ENCODE results near the gene LIMS2. TPM values are rescaled to one million over a fixed set of nuclear protein-coding genes. Genes with fewer than 3 reads are reported as not detected.

Gene LIMS2
- total and polyA plus RNA-seq, 4 donors = 6.0 to 177 (median 73.3) TPM

DNA sequence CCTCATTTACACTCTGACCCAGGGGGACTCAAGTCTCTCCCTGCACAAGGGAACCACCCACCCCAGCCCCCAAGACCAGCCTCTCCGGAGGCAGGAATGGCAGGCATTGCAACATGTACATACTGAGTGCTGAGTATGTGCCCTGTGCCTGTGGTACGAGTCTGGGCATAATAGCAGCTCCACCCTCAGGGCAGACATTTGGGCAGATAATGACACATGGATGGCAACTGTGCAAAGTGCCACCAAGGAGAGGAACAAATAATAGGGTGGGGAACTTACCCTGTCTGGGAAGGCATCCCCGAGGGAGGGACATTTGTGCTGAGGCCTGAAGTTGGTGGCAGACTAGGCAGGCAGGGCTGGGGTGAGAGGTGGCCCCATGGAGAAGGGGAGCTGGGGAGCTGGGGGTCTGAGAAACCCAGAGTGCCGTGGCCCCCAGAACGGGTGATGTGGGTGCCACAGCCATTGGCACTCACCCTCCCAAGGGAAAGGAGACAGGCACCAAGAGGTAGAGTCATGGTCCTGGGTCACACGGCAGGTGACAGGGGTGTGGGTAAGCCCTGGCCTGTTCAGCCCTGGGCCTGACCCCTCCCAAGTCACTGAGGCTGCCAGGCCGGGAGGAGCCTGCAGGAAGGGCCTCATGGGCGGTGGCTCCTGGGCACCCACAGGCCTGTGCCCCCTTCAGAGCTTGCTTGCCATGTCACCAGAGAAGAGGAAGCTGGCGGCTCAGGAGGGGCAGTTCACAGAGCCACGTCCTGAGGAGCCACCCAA lies 45.0 kb downstream of the LIMS2 start:
- 93% methylated on average over 10 of the region's 10 CpGs for whole genome bisulfite sequencing (ENCODE audit: insufficient coverage)
- Histone ChIP-seq H3K9me3 (ENCODE audit: control insufficient read depth, insufficient read depth, low read length) (no peaks in the 10 kb centered on the region), H3K4me1 (ENCODE audit: control insufficient read depth, insufficient read depth, low read length) (peaks cover 25% of the 10 kb centered on the region)

DNA sequence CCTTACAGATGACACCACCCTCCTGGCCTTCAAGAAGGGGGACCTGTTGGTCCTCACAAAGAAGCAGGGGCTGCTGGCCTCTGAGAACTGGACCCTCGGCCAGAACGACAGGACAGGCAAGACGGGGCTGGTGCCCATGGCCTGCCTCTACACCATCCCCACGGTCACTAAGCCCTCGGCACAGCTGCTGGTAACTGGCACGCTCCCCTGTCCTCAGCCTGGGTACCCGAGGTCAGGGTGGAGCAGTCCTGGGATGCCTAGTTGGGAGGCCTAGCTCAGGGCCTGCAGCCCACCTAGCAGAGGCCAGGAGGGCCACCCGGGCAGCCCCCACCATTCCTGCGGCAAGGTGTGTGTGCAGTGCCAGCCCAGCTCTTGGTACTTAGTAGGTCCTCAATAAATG lies 45.7 kb downstream of the LIMS2 start:
- WGBS (ENCODE audit: insufficient coverage) = 86% methylated on average over 9 of the region's 9 CpGs
- Histone ChIP-seq H3K27me3 (ENCODE audit: control insufficient read depth, insufficient read depth, low read length) (no peaks in the 10 kb centered on the region), H3K36me3 (ENCODE audit: control insufficient read depth, insufficient read depth, low read length) (peaks cover 19% of the 10 kb centered on the region), H3K27ac (ENCODE audit: low read depth, low read length) (no peak overlapping the region), H3K9me3 (ENCODE audit: control insufficient read depth, insufficient read depth, low read length) (no peaks in the 10 kb centered on the region), H3K4me3 (ENCODE audit: low read depth, low read length) (no peak overlapping the region), H3K4me1 (ENCODE audit: control insufficient read depth, insufficient read depth, low read length) (peaks cover 19% of the 10 kb centered on the region)
- DNase-seq (ENCODE audit: low read depth in 4 of 6, low spot score in 6 of 6) = no peak

More for the DNA sequence above, 45.0 kb downstream of the LIMS2 start:
- DNase-seq (ENCODE audit: low read depth in 4 of 6, low spot score in 6 of 6) = no peak
- Histone ChIP-seq H3K27me3 (ENCODE audit: control insufficient read depth, insufficient read depth, low read length) (no peaks in the 10 kb centered on the region), H3K4me3 (ENCODE audit: low read depth, low read length) (no peak overlapping the region), H3K36me3 (ENCODE audit: control insufficient read depth, insufficient read depth, low read length) (peaks cover 17% of the 10 kb centered on the region), H3K27ac (ENCODE audit: low read depth, low read length) (no peak overlapping the region)

DNA sequence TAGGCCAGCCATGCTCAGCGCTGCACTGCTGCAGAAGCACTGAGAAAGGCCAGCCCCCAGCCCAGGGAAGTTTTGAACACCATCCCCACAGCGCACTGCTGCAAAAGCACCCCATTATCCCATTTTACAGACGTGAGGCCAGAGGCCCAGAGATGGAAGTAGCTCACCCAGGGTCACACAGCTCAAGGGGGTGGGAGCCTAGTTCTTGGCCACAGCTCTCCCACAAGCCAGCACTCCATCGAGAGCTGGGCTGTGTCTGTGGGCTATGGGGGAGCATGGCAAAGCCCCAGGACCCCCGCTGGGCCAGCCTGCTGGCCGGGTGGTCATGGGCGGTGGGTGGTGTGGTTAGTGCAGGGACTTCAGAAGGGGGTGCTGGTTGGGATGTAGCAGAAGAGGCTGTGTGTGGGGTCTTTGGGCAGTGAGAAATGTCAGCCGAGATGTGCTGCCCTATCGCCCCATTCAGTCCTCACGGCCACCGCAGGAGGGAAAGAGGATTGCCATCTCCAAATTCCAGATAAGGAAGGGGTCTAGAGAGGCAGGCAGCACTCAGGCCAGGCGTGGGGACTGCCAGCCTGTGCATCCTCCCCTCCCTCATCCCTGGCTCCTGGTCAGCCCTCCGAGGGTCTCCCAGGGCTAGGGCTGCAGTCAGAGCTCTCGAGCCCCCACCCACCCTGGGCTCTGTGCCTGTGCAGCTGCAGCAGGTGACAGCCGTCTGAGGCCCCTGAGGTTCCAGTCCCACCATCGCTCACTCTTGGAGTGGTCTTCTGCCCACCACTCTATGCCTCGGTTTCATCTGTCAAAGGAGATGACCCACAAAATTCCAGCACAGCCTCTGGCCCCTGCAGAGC lies 46.3 kb downstream of the LIMS2 start:
- no peak overlapping the region for H3K27ac ChIP-seq (ENCODE audit: low read depth, low read length)
- H3K27me3 ChIP-seq (ENCODE audit: control insufficient read depth, insufficient read depth, low read length) = no peaks in the 10 kb centered on the region
- peaks cover 12% of the 10 kb centered on the region for H3K4me1 ChIP-seq (ENCODE audit: control insufficient read depth, insufficient read depth, low read length)
- H3K4me3 ChIP-seq (ENCODE audit: low read depth, low read length) = no peak overlapping the region
- WGBS (ENCODE audit: insufficient coverage) = 83% methylated on average over 13 of the region's 17 CpGs
- no peak for DNase-seq (ENCODE audit: low read depth in 4 of 6, low spot score in 6 of 6)
- peaks cover 19% of the 10 kb centered on the region for H3K36me3 ChIP-seq (ENCODE audit: control insufficient read depth, insufficient read depth, low read length)
- H3K9me3 ChIP-seq (ENCODE audit: control insufficient read depth, insufficient read depth, low read length) = no peaks in the 10 kb centered on the region

DNA sequence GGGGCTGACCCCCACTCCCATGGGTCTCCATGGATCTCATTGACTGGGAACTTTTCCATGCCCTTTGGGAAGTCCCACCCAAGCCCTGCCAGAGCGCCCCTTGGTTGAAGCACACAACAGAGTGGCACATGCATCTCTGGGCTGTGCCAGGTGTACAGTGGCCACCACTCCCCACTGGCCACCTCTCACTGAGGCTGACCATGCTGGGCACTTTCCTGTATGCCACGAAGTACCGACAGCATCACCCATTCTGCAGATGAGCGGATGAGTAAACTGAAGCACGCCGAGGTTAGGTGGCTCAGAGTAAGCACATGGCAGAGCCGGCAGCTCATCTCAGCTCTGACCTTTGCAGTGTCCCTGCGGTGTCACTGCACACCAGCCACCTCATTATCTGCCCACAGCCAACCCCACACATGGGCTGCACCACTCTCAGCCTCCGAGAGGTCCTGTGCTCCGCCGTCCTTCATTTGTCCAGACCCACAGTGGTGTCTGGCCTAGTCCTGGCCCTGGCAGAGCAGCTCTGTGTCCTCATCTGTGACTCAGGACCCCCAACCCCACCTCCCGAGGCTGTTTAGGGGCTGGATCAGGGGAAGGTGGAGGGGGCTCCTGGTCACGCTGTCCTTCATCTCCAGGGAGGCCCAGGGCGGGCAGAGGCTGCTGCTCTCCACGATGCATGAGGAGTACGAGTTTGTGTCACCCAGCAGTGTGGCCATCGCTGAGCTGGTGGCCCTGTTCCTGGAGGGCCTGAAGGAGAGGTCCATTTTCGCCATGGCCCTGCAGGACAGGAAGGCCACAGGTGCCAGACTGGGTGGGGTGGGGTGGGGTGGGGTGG lies 47.4 kb downstream of the LIMS2 start:
- H3K27ac ChIP-seq (ENCODE audit: low read depth, low read length) = no peak overlapping the region
- H3K4me3 ChIP-seq (ENCODE audit: low read depth, low read length) = no peak overlapping the region
- no peak for DNase-seq (ENCODE audit: low read depth in 4 of 6, low spot score in 6 of 6)
- H3K27me3 ChIP-seq (ENCODE audit: control insufficient read depth, insufficient read depth, low read length) = no peaks in the 10 kb centered on the region
- peaks cover 20% of the 10 kb centered on the region for H3K36me3 ChIP-seq (ENCODE audit: control insufficient read depth, insufficient read depth, low read length)
- no peaks in the 10 kb centered on the region for H3K9me3 ChIP-seq (ENCODE audit: control insufficient read depth, insufficient read depth, low read length)
- WGBS (ENCODE audit: insufficient coverage) = 91% methylated on average over 16 of the region's 18 CpGs
- H3K4me1 ChIP-seq (ENCODE audit: control insufficient read depth, insufficient read depth, low read length) = peaks cover 2% of the 10 kb centered on the region

DNA sequence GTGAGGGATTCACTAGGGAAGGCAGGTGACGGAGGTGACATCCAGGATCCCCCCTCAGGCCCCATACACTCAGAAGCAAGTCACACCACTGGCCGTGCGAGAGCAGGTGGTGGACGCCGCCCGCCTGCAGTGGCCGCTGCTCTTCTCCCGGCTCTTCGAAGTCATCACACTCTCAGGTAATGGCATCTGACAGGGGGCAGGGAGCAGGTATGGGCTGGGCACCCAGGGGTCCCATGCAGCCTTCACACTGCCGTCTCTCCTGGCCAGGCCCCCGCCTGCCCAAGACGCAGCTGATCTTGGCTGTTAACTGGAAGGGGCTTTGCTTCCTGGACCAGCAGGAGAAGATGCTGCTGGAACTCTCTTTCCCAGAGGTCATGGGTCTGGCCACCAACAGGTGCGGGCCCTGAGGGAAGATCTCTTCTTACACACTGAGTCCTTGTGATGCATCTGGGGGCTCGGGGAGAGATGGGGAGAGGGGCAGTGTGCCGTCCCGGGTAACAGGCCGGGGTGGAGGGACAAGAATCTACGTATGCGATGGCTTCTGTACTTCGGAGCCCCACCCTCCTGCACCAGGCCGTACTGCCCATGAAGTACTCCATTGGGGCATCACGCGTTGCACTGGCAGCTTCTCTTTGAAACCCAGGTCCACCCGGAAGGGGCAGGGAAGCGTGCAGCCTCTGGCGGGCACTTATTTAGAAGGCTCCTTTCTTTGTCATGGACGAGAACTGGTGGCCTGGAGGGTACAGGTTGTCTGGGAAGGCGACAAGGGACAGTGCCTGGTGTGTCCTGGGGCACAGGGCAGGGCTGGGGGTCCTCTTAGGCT lies 48.2 kb downstream of the LIMS2 start:
- WGBS (ENCODE audit: insufficient coverage) = 90% methylated on average over 27 of the region's 28 CpGs
- no peak overlapping the region for H3K27ac ChIP-seq (ENCODE audit: low read depth, low read length)
- no peaks in the 10 kb centered on the region for H3K27me3 ChIP-seq (ENCODE audit: control insufficient read depth, insufficient read depth, low read length)
- DNase-seq (ENCODE audit: low read depth in 4 of 6, low spot score in 6 of 6) = no peak
- no peaks in the 10 kb centered on the region for H3K9me3 ChIP-seq (ENCODE audit: control insufficient read depth, insufficient read depth, low read length)
- no peaks in the 10 kb centered on the region for H3K4me1 ChIP-seq (ENCODE audit: control insufficient read depth, insufficient read depth, low read length)
- no peak overlapping the region for H3K4me3 ChIP-seq (ENCODE audit: low read depth, low read length)
- H3K36me3 ChIP-seq (ENCODE audit: control insufficient read depth, insufficient read depth, low read length) = peaks cover 17% of the 10 kb centered on the region

DNA sequence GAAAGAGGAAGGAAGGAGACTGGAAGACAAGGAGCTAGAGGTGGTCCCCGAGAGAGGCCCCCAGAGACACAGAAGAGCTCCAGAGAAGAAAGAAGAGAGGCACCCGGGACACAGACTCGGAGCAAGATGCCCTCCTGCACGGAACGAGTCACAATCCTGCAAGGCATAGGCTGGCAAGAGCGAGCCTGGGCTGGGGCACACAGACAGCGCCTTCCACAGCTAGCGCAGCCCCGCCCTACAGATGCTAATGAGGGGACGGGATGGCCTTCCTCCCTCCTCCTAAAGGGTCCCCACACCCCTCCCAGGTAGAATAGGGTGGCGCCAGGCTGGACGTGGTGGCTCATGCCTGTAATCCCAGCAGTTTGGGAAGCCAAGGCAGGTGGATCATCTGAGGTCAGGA lies 49.2 kb downstream of the LIMS2 start:
- no peak for DNase-seq (ENCODE audit: low read depth in 4 of 6, low spot score in 6 of 6)
- 62% methylated on average over 10 of the region's 12 CpGs for WGBS (ENCODE audit: insufficient coverage)
- no peaks in the 10 kb centered on the region for H3K27me3 ChIP-seq (ENCODE audit: control insufficient read depth, insufficient read depth, low read length)

DNA sequence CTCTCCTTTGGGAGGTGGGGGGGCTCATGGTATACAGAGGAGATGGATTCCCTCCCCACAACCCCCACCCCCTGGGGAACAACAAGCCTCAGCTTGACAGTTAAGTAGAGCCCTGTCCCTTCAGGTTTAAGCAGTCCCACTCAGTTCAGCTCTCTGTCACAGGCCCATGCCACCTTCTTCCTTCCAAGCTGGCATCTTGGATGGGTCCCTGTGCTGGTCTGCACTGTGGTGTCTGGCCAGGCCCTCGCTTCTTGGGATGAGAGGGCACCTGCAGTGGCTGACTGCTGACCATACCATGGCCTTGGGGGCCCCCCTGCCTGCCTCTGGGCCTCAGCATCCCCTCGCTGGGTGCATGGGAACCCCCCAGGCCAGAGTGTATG lies 49.8 kb downstream of the LIMS2 start:
- Histone ChIP-seq H3K4me3 (ENCODE audit: low read depth, low read length) (no peak overlapping the region), H3K27me3 (ENCODE audit: control insufficient read depth, insufficient read depth, low read length) (no peaks in the 10 kb centered on the region), H3K9me3 (ENCODE audit: control insufficient read depth, insufficient read depth, low read length) (no peaks in the 10 kb centered on the region), H3K27ac (ENCODE audit: low read depth, low read length) (no peak overlapping the region), H3K4me1 (ENCODE audit: control insufficient read depth, insufficient read depth, low read length) (no peaks in the 10 kb centered on the region), H3K36me3 (ENCODE audit: control insufficient read depth, insufficient read depth, low read length) (peaks cover 13% of the 10 kb centered on the region)
- DNase-seq (ENCODE audit: low read depth in 4 of 6, low spot score in 6 of 6) = no peak
- 96% methylated on average over 2 of the region's 2 CpGs for WGBS (ENCODE audit: insufficient coverage)

More for the DNA sequence above, 49.2 kb downstream of the LIMS2 start:
- Histone ChIP-seq H3K27ac (ENCODE audit: low read depth, low read length) (no peak overlapping the region), H3K9me3 (ENCODE audit: control insufficient read depth, insufficient read depth, low read length) (no peaks in the 10 kb centered on the region), H3K4me3 (ENCODE audit: low read depth, low read length) (no peak overlapping the region), H3K36me3 (ENCODE audit: control insufficient read depth, insufficient read depth, low read length) (peaks cover 13% of the 10 kb centered on the region), H3K4me1 (ENCODE audit: control insufficient read depth, insufficient read depth, low read length) (no peaks in the 10 kb centered on the region)

DNA sequence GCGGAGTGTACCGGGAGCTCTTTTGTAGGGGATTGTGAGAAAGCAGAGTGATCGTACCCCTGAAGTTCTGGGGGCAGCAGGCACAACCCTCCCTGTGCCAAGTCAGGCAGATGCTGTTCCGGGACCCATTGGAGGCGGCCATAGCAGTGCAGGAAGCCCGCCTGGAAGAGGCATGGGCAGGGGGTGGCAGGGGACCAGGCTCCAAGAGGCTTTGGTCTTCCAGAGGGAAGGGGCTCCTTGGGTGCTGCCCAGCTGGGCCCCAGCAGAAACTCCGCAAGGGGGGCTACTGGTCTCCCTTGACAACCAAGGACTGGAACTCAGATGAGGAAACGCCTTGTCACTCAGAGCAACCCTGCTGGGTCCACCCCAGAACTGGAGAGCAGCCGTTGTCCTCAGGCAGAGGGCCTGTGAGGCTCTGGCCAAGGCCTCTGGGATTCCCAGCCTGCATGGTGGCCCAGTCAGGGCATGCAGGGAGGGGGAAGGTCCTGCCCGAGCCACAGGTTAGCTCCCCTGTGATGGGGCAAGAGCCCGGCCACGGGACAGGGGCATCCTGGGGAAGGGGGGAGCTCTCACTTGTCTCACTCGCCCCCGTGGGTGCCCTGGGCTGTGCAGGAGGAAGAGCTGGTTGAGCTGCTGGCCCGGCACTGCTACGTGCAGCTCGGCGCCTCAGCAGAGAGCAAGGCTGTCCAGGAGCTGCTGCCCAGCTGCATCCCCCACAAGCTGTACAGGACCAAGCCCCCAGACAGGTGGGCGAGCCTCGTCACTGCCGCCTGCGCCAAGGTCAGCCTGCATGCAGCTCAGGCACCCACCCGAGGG lies 50.4 kb downstream of the LIMS2 start:
- no peak overlapping the region for H3K27ac ChIP-seq (ENCODE audit: low read depth, low read length)
- 81% methylated on average over 18 of the region's 23 CpGs for WGBS (ENCODE audit: insufficient coverage)
- H3K27me3 ChIP-seq (ENCODE audit: control insufficient read depth, insufficient read depth, low read length) = no peaks in the 10 kb centered on the region
- no peaks in the 10 kb centered on the region for H3K9me3 ChIP-seq (ENCODE audit: control insufficient read depth, insufficient read depth, low read length)
- no peak for DNase-seq (ENCODE audit: low read depth in 4 of 6, low spot score in 6 of 6)
- H3K36me3 ChIP-seq (ENCODE audit: control insufficient read depth, insufficient read depth, low read length) = peaks cover 15% of the 10 kb centered on the region
- H3K4me3 ChIP-seq (ENCODE audit: low read depth, low read length) = no peak overlapping the region
- no peaks in the 10 kb centered on the region for H3K4me1 ChIP-seq (ENCODE audit: control insufficient read depth, insufficient read depth, low read length)
